ENCODE data around the gene AKR1C3. TPM values are rescaled to one million over a fixed set of nuclear protein-coding genes. Genes with fewer than 3 reads are reported as not detected.

Gene AKR1C3
- total RNA-seq, 2 experiments from 2014 or later, result not detected

- intact Hi-C loops (cut with micrococcal nuclease; ENCODE audit: unreplicated experiment), result no loop called here
- DNase-seq (ENCODE audit: low spot score), result no peak
- H3K4me3 ChIP-seq (ENCODE audit: low read depth, low read length, poor library complexity, severe bottlenecking), result no peak overlapping the region
- H4K20me1 ChIP-seq (ENCODE audit: insufficient read depth, low read length), result no peaks in the 10 kb centered on the region
- no peaks in the 10 kb centered on the region for H3K4me1 ChIP-seq (ENCODE audit: insufficient read depth, low read length, poor library complexity, severe bottlenecking)
- no peak overlapping the region for H2AFZ ChIP-seq (ENCODE audit: low read length)
- no peak overlapping the region for H3K4me2 ChIP-seq (ENCODE audit: low read length)
- no TSS peak for BruUV-seq (replicated peaks)
- H3K27ac ChIP-seq (ENCODE audit: low read depth, low read length, poor library complexity, severe bottlenecking), result no peak overlapping the region
- H3K9me3 ChIP-seq (ENCODE audit: low read length), result no peaks in the 10 kb centered on the region
- TF ChIP-seq CTCF (conservative IDR thresholded peaks at IDR 0.05; ENCODE audit: low read length) (no peak), EZH2phosphoT487 (IDR thresholded peaks at IDR 0.05; ENCODE audit: borderline replicate concordance, low read depth, low read length) (no peak)
- H3K79me2 ChIP-seq (ENCODE audit: insufficient read depth, low read depth, low read length), result no peaks in the 10 kb centered on the region
- CTCF ChIA-PET (ENCODE audit: unreplicated experiment), result no interaction called here
- POLR2A ChIA-PET, result no interaction called here
- H3K9me2 ChIP-seq (ENCODE audit: insufficient read depth, low read length), result no peaks in the 10 kb centered on the region
- H3K36me3 ChIP-seq (ENCODE audit: insufficient read depth, low read length), result no peaks in the 10 kb centered on the region
Observed at GRCh38 chr10:5081091-5081490, 13.1 kb upstream of the AKR1C3 start.

GRCh38 chr10:5088703-5089261 lies 5.4 kb upstream of the AKR1C3 start:
- TF ChIP-seq CTCF (conservative IDR thresholded peaks at IDR 0.05; ENCODE audit: low read length), result no peak
- no peak for TF ChIP-seq EZH2phosphoT487 (IDR thresholded peaks at IDR 0.05; ENCODE audit: borderline replicate concordance, low read depth, low read length)
- ChIA-PET POLR2A (interaction anchor here (1.1 kb wide), 1 partner anchor 11 kb away, joined by 4 read pairs; no protein-coding TSS in a partner anchor), CTCF (ENCODE audit: unreplicated experiment) (no interaction called here)
- BruUV-seq (replicated peaks), result no TSS peak
- no peak for DNase-seq (ENCODE audit: low spot score)
- H3K79me2 ChIP-seq (ENCODE audit: insufficient read depth, low read depth, low read length), result no peaks in the 10 kb centered on the region
- H4K20me1 ChIP-seq (ENCODE audit: insufficient read depth, low read length), result no peaks in the 10 kb centered on the region
- no peaks in the 10 kb centered on the region for H3K36me3 ChIP-seq (ENCODE audit: insufficient read depth, low read length)
- no peak overlapping the region for H3K27ac ChIP-seq (ENCODE audit: low read depth, low read length, poor library complexity, severe bottlenecking)
- intact Hi-C loops (cut with micrococcal nuclease; ENCODE audit: unreplicated experiment), result no loop called here
- no peak overlapping the region for H3K4me3 ChIP-seq (ENCODE audit: low read depth, low read length, poor library complexity, severe bottlenecking)
- H3K9me3 ChIP-seq (ENCODE audit: low read length), result no peaks in the 10 kb centered on the region
- H3K9me2 ChIP-seq (ENCODE audit: insufficient read depth, low read length), result no peaks in the 10 kb centered on the region
- H2AFZ ChIP-seq (ENCODE audit: low read length), result no peak overlapping the region
- no peak overlapping the region for H3K4me2 ChIP-seq (ENCODE audit: low read length)
- no peaks in the 10 kb centered on the region for H3K4me1 ChIP-seq (ENCODE audit: insufficient read depth, low read length, poor library complexity, severe bottlenecking)

- Histone ChIP-seq H3K4me3 (ENCODE audit: low read depth, low read length, poor library complexity, severe bottlenecking) (no peak overlapping the region), H3K36me3 (ENCODE audit: insufficient read depth, low read length) (no peaks in the 10 kb centered on the region), H2AFZ (ENCODE audit: low read length) (no peak overlapping the region), H3K4me1 (ENCODE audit: insufficient read depth, low read length, poor library complexity, severe bottlenecking) (no peaks in the 10 kb centered on the region), H3K4me2 (ENCODE audit: low read length) (no peak overlapping the region), H3K79me2 (ENCODE audit: insufficient read depth, low read depth, low read length) (no peaks in the 10 kb centered on the region), H3K9me2 (ENCODE audit: insufficient read depth, low read length) (no peaks in the 10 kb centered on the region), H4K20me1 (ENCODE audit: insufficient read depth, low read length) (no peaks in the 10 kb centered on the region), H3K9me3 (ENCODE audit: low read length) (no peaks in the 10 kb centered on the region), H3K27ac (ENCODE audit: low read depth, low read length, poor library complexity, severe bottlenecking) (no peak overlapping the region)
- TF ChIP-seq CTCF (conservative IDR thresholded peaks at IDR 0.05; ENCODE audit: low read length) (peak; percentile 63), EZH2phosphoT487 (IDR thresholded peaks at IDR 0.05; ENCODE audit: borderline replicate concordance, low read depth, low read length) (no peak)
- BruUV-seq (replicated peaks), result no TSS peak
- CTCF ChIA-PET (ENCODE audit: unreplicated experiment), result no interaction called here
- POLR2A ChIA-PET, result interaction anchor here (0.6 to 1.1 kb wide), 2 partner anchors 10 to 81 kb away, joined by 3 to 4 read pairs; no protein-coding TSS in a partner anchor
- peak; percentile 11 for DNase-seq (ENCODE audit: low spot score)
- intact Hi-C loops (cut with micrococcal nuclease; ENCODE audit: unreplicated experiment), result no loop called here
Observed at GRCh38 chr10:5089865-5090264, 4.3 kb upstream of the AKR1C3 start.
